HepG2 (cell line): ENCODE measurements around the gene MYRFL. TPM values are rescaled to one million over a fixed set of nuclear protein-coding genes. Genes with fewer than 3 reads are reported as not detected.
A peak's percentile ranks its signal among the peaks of the same experiment; 100 is the strongest.

Experiments used
- ATAC-seq: fragments of 200-7000 bp; cut with Tn5 transposase; 3 replicates; pipeline ENCODE4 v1.9.1; 2020; ENCODE audit warnings: mild to moderate bottlenecking, moderate library complexity
- BruUV-seq: library from RNA; stranded (reverse); fragments of 400-500 nt; replicated peaks from 2 replicates; lab custom pipeline; 2021; lab: Mats Ljungman, UMichigan
- CTCF ChIA-PET: fragments of 300-600 bp; formaldehyde crosslinking; extraction: SDS; loops from one replicate; lab custom pipeline; 2021; ENCODE audit warnings: low total read pairs, inconsistent platforms, low intra/inter-chr PET ratio; lab: Yijun Ruan, JAX
- POLR2A ChIA-PET: fragments of 350-600 bp; sonication (Branson Sonifier 250); formaldehyde crosslinking; loops from one replicate; lab custom pipeline; 2020; ENCODE audit warnings: antibody characterized with exemption, inconsistent platforms; lab: Yijun Ruan, JAX
- DNase-seq: peaks from one replicate; pipeline ENCODE4 v3.0.0-alpha.2; 2015; ENCODE audit warnings: low spot score
- FAIRE-seq: peaks from 3 replicates; lab custom pipeline; 2011; peaks lifted over from hg19 to GRCh38; lab: Jason Lieb, UNC
- H2AFZ ChIP-seq: one replicate; pipeline ENCODE4 v1.6.1; 2011; ENCODE audit warnings: low read length, inconsistent platforms
- H3K27ac ChIP-seq: fragments of 300-600 bp; 3 replicates; pipeline ENCODE4 v1.8.0; 2011; ENCODE audit warnings: mixed run types, mild to moderate bottlenecking, mixed read lengths, low read length, inconsistent platforms; ENCODE audit not compliant: insufficient read depth; ENCODE audit errors: extremely low read length
- H3K27me3 ChIP-seq, 2 experiments: fragments of 200-600 bp in 1 of 2; 2 replicates in 1 of 2; 3 replicates in 1 of 2; pipeline versions ENCODE4 v1.6.0 to v1.8.0; 2011; ENCODE audit warnings: low read length in 2 of 2, mild to moderate bottlenecking in 2 of 2, moderate library complexity in 2 of 2, inconsistent platforms in 1 of 2; ENCODE audit not compliant: insufficient read depth in 2 of 2, control insufficient read depth in 1 of 2
- H3K36me3 ChIP-seq, 2 experiments: fragments of 200-600 bp in 1 of 2; replicated peaks in 1 of 2; 2 replicates in 1 of 2; 3 replicates in 1 of 2; pipeline versions ENCODE4 v1.5.1 to v1.8.0; 2011; ENCODE audit warnings: low read length in 2 of 2, inconsistent platforms in 1 of 2; ENCODE audit not compliant: insufficient read depth in 2 of 2, control insufficient read depth in 1 of 2
- H3K4me1 ChIP-seq: 2 replicates; pipeline ENCODE4 v1.5.1; 2012; ENCODE audit warnings: low read length, inconsistent platforms; ENCODE audit not compliant: insufficient read depth
- H3K4me2 ChIP-seq: 2 replicates; pipeline ENCODE4 v1.6.0; 2011; ENCODE audit warnings: low read depth, low read length, inconsistent platforms
- H3K4me3 ChIP-seq, 3 experiments: fragments of 200-600 bp in 1 of 3; sonication (generic), shearing (Covaris generic) in 1 of 3; replicated peaks in 1 of 3; 2 replicates each; pipeline ENCODE4 v1.5.1; 2011 to 2016; ENCODE audit warnings: low read length in 3 of 3, inconsistent platforms in 2 of 3, low read depth in 2 of 3, mild to moderate bottlenecking in 2 of 3, control low read depth in 1 of 3, mixed read lengths in 1 of 3; ENCODE audit not compliant: insufficient read depth in 1 of 3
- H3K79me2 ChIP-seq: one replicate; pipeline ENCODE4 v1.6.1; 2011; ENCODE audit warnings: low read length, inconsistent platforms; ENCODE audit not compliant: insufficient read depth
- H3K9ac ChIP-seq: 2 replicates; pipeline ENCODE4 v1.6.0; 2011; ENCODE audit warnings: mild to moderate bottlenecking, low read depth, low read length, inconsistent platforms; ENCODE audit not compliant: insufficient read depth
- H3K9me3 ChIP-seq: 2 replicates; pipeline ENCODE4 v1.5.1; 2012; ENCODE audit warnings: mild to moderate bottlenecking, low read length
- H4K20me1 ChIP-seq: 2 replicates; pipeline ENCODE4 v1.6.0; 2011; ENCODE audit warnings: inconsistent platforms, mild to moderate bottlenecking, low read length, moderate library complexity; ENCODE audit not compliant: insufficient read depth
- CENPT ChIP-seq: sonication (generic); formaldehyde crosslinking; IDR thresholded peaks from 2 replicates; pipeline ENCODE4 v1.8.0; 2022; ENCODE audit warnings: low read depth, mild to moderate bottlenecking, moderate library complexity, missing genetic modification reagents
- HES4 ChIP-seq: sonication (generic); formaldehyde crosslinking; IDR thresholded peaks from 2 replicates; pipeline ENCODE4 v1.9.0; 2021; ENCODE audit warnings: mild to moderate bottlenecking, missing genetic modification reagents, borderline replicate concordance
- HNRNPK ChIP-seq: fragments of 200-400 bp; formaldehyde crosslinking; IDR thresholded peaks from 2 replicates; pipeline ENCODE4 v1.6.1; 2018; ENCODE audit warnings: low read length, low read depth, moderate library complexity, mild to moderate bottlenecking; ENCODE audit not compliant: poor library complexity, severe bottlenecking
- MATR3 ChIP-seq: sonication (generic); formaldehyde crosslinking; IDR thresholded peaks from 2 replicates; pipeline ENCODE4 v1.4.0; 2020; ENCODE audit warnings: missing genetic modification reagents
- MIER2 ChIP-seq: IDR thresholded peaks from 2 replicates; pipeline ENCODE4 v1.6.1; 2016; ENCODE audit warnings: missing biosample characterization, missing genetic modification reagents
- PHF21A ChIP-seq: sonication (generic); formaldehyde crosslinking; IDR thresholded peaks from 2 replicates; pipeline ENCODE4 v1.5.0; 2020; ENCODE audit warnings: mild to moderate bottlenecking, missing genetic modification reagents
- RBFOX2 ChIP-seq: fragments of 200-400 bp; formaldehyde crosslinking; IDR thresholded peaks from 2 replicates; pipeline ENCODE4 v1.6.1; 2017; ENCODE audit warnings: low read depth, mild to moderate bottlenecking, low read length
- TERF1 ChIP-seq: sonication (generic); formaldehyde crosslinking; IDR thresholded peaks from 2 replicates; pipeline ENCODE4 v1.8.0; 2022; ENCODE audit warnings: mild to moderate bottlenecking, missing genetic modification reagents, moderate library complexity
- ZBTB37 ChIP-seq: sonication (generic); formaldehyde crosslinking; IDR thresholded peaks from 2 replicates; pipeline ENCODE4 v1.4.0; 2020; ENCODE audit warnings: mild to moderate bottlenecking, missing genetic modification reagents
- ZFX ChIP-seq: sonication (generic); formaldehyde crosslinking; IDR thresholded peaks from 2 replicates; pipeline ENCODE4 v1.4.0; 2020; ENCODE audit warnings: mild to moderate bottlenecking, low read depth, missing genetic modification reagents, moderate library complexity
- WGBS: methylation state at CpG from one replicate; pipeline ENCODE4 v1.1.6; 2017; ENCODE audit warnings: low lambda C conversion rate; 5-methylcytosine and 5-hydroxymethylcytosine counted together
- in situ Hi-C: cut with HindIII; loops from 2 replicates; pipeline ENCODE4 v1.10.0; 2017; ENCODE audit warnings: low pct_unique_long_range_greater_than_20kb; ENCODE audit not compliant: extremely low pct_ligation_motif_present
- intact Hi-C: fragments of 100-400 bp; cut with micrococcal nuclease; formaldehyde crosslinking; loops from one replicate; pipeline ENCODE4 v1.10.0; 2022; ENCODE audit not compliant: unreplicated experiment
- polyA plus RNA-seq, 8 experiments: library from polyadenylated mRNA; depleted of rRNA in 3 of 8; stranded (reverse) in 7 of 8; unstranded in 1 of 8; fragments of >200 nt; fragmentation: Illumina TruSeq in 4 of 8; extraction: Trizol in 4 of 8; gene quantifications; 2 replicates each; pipeline versions ENCODE4 v1.2.1 to v1.2.3, GENCODE V29; 2011 to 2016; ENCODE audit warnings: low read depth in 4 of 8, missing spikeins in 1 of 8, mixed read lengths in 1 of 8; ENCODE audit not compliant: insufficient read depth in 1 of 8
- total RNA-seq, 5 experiments: library from RNA; depleted of rRNA; stranded (reverse); fragments of >200 nt; fragmentation: Illumina TruSeq; extraction: Trizol; gene quantifications; 2 replicates each; pipeline ENCODE4 v1.2.3, GENCODE V29; 2016; ENCODE audit warnings: low read depth in 1 of 5
- TF ChIP-seq, protein P1 (sequence below): sonication (generic); formaldehyde crosslinking; IDR thresholded peaks from 2 replicates; pipeline ENCODE4 v1.5.1; 2020; ENCODE audit warnings: mild to moderate bottlenecking, missing genetic modification reagents, moderate library complexity

The MYRFL gene
- total and polyA plus RNA-seq, 2 of the 13 experiments (the other 11 are each of a cell fraction or from before 2014, with no cell fraction given), result 0.09 to 0.11 TPM

DNA sequence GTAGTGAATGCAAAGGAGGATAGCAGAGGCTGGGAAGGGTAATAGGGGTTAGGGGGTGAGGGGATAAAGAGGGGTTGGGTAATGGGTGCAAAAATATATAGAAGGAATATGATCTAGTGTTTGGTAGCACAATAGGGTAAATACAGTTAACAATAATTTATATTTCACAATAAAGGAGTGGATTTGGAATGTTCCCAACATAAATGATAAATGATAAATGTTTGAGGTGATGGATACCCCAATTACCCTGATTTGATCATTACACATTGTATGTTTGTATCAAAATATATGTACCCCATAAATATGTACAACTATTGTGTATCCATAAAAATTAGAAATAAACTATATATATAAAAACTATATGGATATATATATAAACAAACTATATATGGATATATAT is 999 bp upstream of the MYRFL start:
- ChIA-PET CTCF (no interaction called here), POLR2A (no interaction called here)
- BruUV-seq, result no TSS peak
- TF ChIP-seq HNRNPK (peak; percentile 88), TERF1 (CRISPR knock-in tag) (no peak)
- DNase-seq, result no peak
- no peaks in the 10 kb centered on the region for H3K36me3 ChIP-seq
- intact Hi-C loops (loop anchor here (10.0 kb wide), 1 partner anchor 79 kb away; no protein-coding TSS in a partner anchor), in situ Hi-C loops (no loop called here)
- H3K9me3 ChIP-seq, result no peaks in the 10 kb centered on the region
- H3K27me3 ChIP-seq, result no peaks in the 10 kb centered on the region
- no peak overlapping the region for H3K4me2 ChIP-seq
- H3K79me2 ChIP-seq, result no peaks in the 10 kb centered on the region
- H3K4me3 ChIP-seq, result no peak overlapping the region
- H3K9ac ChIP-seq, result no peak overlapping the region
- no peak for ATAC-seq
- no peaks in the 10 kb centered on the region for H3K4me1 ChIP-seq
- FAIRE-seq, result no peak
- H3K27ac ChIP-seq, result no peak overlapping the region
- H2AFZ ChIP-seq, result no peak overlapping the region
- no peaks in the 10 kb centered on the region for H4K20me1 ChIP-seq

- CTCF ChIA-PET, result no interaction called here
- ATAC-seq, result no peak
- BruUV-seq, result no TSS peak
- no peak for TF ChIP-seq ZBTB37 (CRISPR knock-in tag)
- no peak for TF ChIP-seq MIER2 (CRISPR knock-in tag)
- TF ChIP-seq, protein P1, sequence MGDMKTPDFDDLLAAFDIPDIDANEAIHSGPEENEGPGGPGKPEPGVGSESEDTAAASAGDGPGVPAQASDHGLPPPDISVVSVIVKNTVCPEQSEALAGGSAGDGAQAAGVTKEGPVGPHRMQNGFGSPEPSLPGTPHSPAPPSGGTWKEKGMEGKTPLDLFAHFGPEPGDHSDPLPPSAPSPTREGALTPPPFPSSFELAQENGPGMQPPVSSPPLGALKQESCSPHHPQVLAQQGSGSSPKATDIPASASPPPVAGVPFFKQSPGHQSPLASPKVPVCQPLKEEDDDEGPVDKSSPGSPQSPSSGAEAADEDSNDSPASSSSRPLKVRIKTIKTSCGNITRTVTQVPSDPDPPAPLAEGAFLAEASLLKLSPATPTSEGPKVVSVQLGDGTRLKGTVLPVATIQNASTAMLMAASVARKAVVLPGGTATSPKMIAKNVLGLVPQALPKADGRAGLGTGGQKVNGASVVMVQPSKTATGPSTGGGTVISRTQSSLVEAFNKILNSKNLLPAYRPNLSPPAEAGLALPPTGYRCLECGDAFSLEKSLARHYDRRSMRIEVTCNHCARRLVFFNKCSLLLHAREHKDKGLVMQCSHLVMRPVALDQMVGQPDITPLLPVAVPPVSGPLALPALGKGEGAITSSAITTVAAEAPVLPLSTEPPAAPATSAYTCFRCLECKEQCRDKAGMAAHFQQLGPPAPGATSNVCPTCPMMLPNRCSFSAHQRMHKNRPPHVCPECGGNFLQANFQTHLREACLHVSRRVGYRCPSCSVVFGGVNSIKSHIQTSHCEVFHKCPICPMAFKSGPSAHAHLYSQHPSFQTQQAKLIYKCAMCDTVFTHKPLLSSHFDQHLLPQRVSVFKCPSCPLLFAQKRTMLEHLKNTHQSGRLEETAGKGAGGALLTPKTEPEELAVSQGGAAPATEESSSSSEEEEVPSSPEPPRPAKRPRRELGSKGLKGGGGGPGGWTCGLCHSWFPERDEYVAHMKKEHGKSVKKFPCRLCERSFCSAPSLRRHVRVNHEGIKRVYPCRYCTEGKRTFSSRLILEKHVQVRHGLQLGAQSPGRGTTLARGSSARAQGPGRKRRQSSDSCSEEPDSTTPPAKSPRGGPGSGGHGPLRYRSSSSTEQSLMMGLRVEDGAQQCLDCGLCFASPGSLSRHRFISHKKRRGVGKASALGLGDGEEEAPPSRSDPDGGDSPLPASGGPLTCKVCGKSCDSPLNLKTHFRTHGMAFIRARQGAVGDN (CRISPR knock-in tag), result no peak
- TF ChIP-seq PHF21A, result no peak
- TF ChIP-seq RBFOX2, result no peak
- no peak for TF ChIP-seq MATR3 (CRISPR knock-in tag)
- no peak for TF ChIP-seq CENPT (CRISPR knock-in tag)
- no peak for TF ChIP-seq ZFX
- no peak for TF ChIP-seq HES4 (CRISPR knock-in tag)
Measured at GRCh38 chr12:69828897-69829296, 3.9 kb downstream of the MYRFL start.

More at GRCh38 chr12:69828897-69829296, 3.9 kb downstream of the MYRFL start:
- Histone ChIP-seq H3K27me3 (no peaks in the 10 kb centered on the region), H3K4me3 (no peak overlapping the region), H3K79me2 (no peaks in the 10 kb centered on the region), H3K9me3 (no peaks in the 10 kb centered on the region), H3K36me3 (no peaks in the 10 kb centered on the region), H3K4me2 (no peak overlapping the region), H3K4me1 (no peaks in the 10 kb centered on the region), H3K27ac (no peak overlapping the region), H2AFZ (no peak overlapping the region), H4K20me1 (no peaks in the 10 kb centered on the region), H3K9ac (no peak overlapping the region)
- DNase-seq (no peak), FAIRE-seq (no peak)
- in situ Hi-C loops, result no loop called here
- intact Hi-C loops, result loop anchor here (10.0 kb wide), 1 partner anchor 84 kb away; no protein-coding TSS in a partner anchor
- 19% methylated on average over 5 of the region's 5 CpGs for WGBS
- POLR2A ChIA-PET, result no interaction called here
